Chondrocyte (in vitro differentiated cells): ENCODE measurements around the gene USP49. TPM values are rescaled to one million over a fixed set of nuclear protein-coding genes. Genes with fewer than 3 reads are reported as not detected.
A peak's percentile ranks its signal among the peaks of the same experiment; 100 is the strongest.

Experiments
- DNase-seq: peaks from one replicate; pipeline ENCODE4 v3.0.0; 2021; ENCODE audit warnings: mixed read lengths, low spot score
- H3K27ac Mint-ChIP-seq: one replicate; pipeline ENCODE4 v1.8.0; 2021; ENCODE audit warnings: mild to moderate bottlenecking, moderate library complexity, mixed read lengths; ENCODE audit not compliant: unreplicated experiment
- H3K27me3 Mint-ChIP-seq: 2 replicates; pipeline ENCODE4 v1.8.0; 2021; ENCODE audit warnings: low read depth, mixed read lengths
- H3K36me3 Mint-ChIP-seq: 2 replicates; pipeline ENCODE4 v1.8.0; 2021; ENCODE audit warnings: low read depth, mixed read lengths
- H3K4me1 Mint-ChIP-seq: 2 replicates; pipeline ENCODE4 v1.8.0; 2021; ENCODE audit warnings: low read depth, mild to moderate bottlenecking, mixed read lengths
- H3K4me3 Mint-ChIP-seq: one replicate; pipeline ENCODE4 v1.8.0; 2021; ENCODE audit warnings: mild to moderate bottlenecking, moderate library complexity, mixed read lengths; ENCODE audit not compliant: unreplicated experiment
- H3K9me3 Mint-ChIP-seq: 2 replicates; pipeline ENCODE4 v1.8.0; 2021; ENCODE audit warnings: low read depth, mixed read lengths
- total RNA-seq: library from RNA; stranded (reverse); gene quantifications from 3 replicates; pipeline ENCODE4 v1.2.1, GENCODE V29; 2021
- TF ChIP-seq, protein P1 (sequence below): fragments of 200-600 bp; sonication (generic); IDR thresholded peaks from 2 replicates; pipeline ENCODE4 v1.5.0; 2021; ENCODE audit warnings: antibody characterized with exemption, mild to moderate bottlenecking, moderate library complexity

USP49 gene
- total RNA-seq, 1 donor from 2014 or later: 3.5 TPM

DNA sequence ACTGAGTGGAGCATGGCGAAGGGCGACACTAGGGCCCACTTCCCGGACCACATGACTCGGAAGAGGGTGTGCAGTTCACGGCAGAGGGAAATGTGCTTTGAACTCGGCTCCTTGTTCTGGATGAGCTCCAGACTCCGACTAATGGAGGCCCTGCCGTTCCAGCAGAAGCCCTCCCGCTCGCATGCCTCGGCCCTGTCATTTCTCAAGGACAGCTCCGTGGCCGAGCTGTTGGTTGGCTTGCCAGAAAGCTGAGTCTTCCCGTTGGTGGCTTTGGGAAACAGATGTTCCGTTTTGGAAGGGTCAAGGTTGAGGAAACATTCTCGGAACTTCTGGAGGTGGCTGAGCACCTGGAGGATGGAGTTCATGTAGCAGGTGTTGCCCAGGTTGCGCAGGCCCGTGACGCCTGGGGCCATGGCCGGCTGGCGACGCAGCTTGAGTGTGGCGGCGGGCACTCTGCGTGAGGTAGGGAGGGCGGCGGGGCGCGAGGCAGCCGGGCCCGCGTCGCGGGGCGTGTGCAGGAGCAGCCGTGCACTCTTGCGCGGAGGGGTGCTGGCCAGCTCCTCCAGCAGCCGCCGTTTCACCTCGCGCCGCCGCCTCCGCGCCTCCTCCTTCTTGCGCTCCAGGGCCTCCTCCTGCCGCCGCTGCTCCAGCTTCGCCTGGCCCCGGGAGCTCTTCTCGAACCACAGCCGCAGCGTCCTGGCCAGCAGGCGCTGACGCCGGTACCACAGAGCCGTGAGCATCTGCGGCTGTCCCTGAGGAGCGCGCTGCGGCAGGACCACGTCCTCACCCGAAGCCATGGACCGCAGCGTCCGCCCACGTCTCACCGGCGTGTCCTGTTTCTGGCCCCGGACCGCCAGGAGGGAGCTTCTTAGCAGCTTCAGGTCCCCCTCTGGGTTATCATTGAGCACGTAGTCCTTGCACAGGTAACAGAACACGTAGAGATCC lies 89.1 kb downstream of the USP49 start:
- H3K9me3 Mint-ChIP-seq: no peaks in the 10 kb centered on the region
- H3K27ac Mint-ChIP-seq: no peak overlapping the region
- H3K36me3 Mint-ChIP-seq: peaks cover 2% of the 10 kb centered on the region
- TF ChIP-seq, protein P1, sequence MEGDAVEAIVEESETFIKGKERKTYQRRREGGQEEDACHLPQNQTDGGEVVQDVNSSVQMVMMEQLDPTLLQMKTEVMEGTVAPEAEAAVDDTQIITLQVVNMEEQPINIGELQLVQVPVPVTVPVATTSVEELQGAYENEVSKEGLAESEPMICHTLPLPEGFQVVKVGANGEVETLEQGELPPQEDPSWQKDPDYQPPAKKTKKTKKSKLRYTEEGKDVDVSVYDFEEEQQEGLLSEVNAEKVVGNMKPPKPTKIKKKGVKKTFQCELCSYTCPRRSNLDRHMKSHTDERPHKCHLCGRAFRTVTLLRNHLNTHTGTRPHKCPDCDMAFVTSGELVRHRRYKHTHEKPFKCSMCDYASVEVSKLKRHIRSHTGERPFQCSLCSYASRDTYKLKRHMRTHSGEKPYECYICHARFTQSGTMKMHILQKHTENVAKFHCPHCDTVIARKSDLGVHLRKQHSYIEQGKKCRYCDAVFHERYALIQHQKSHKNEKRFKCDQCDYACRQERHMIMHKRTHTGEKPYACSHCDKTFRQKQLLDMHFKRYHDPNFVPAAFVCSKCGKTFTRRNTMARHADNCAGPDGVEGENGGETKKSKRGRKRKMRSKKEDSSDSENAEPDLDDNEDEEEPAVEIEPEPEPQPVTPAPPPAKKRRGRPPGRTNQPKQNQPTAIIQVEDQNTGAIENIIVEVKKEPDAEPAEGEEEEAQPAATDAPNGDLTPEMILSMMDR: no peak
- DNase-seq: no peak
- H3K4me3 Mint-ChIP-seq: no peak overlapping the region
- no peaks in the 10 kb centered on the region for H3K4me1 Mint-ChIP-seq
- H3K27me3 Mint-ChIP-seq: no peaks in the 10 kb centered on the region

DNA sequence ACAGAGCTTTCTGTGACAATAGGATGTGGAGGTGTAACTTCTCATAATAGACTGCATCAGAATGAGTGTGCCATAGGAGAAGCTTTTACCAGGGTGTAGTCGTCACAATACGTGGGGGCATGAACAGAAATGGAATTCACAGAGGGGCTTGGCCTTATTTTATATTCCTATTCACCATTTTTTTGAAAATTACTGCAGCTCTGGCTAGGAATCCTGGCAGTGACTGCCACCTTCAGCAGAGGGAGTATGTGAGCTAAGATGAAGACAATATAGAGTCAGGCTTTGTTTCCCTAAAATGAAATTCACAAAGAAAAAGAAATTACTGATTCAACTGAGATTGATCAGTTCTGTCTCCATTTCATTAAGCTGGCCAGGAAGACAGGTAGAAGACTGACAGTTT lies 93.8 kb downstream of the USP49 start:
- no peak for DNase-seq
- H3K4me3 Mint-ChIP-seq: no peak overlapping the region

DNA sequence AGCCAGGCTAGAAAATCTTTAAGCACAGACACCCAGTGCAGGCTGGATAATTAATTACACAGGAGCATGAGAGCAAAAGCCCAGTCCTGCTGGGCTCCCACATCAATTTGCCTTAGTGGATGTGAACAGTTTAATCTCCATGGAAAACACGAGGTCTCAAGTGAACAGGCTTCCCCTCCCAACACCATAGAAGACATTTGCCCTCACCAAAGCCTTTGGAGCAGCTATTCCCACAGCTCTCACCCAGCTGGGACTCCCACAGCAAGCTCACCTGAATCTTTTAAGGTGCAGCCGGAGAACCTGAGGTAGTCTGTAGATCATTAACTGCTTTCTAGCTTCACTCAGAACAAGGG lies 95.6 kb downstream of the USP49 start:
- no peak overlapping the region for H3K27ac Mint-ChIP-seq

More for the DNA sequence above, 93.8 kb downstream of the USP49 start:
- H3K4me1 Mint-ChIP-seq: no peaks in the 10 kb centered on the region
- H3K27ac Mint-ChIP-seq: no peak overlapping the region
- TF ChIP-seq, protein P1: peak; percentile 82
- H3K9me3 Mint-ChIP-seq: no peaks in the 10 kb centered on the region
- peaks cover 4% of the 10 kb centered on the region for H3K36me3 Mint-ChIP-seq
- no peaks in the 10 kb centered on the region for H3K27me3 Mint-ChIP-seq

DNA sequence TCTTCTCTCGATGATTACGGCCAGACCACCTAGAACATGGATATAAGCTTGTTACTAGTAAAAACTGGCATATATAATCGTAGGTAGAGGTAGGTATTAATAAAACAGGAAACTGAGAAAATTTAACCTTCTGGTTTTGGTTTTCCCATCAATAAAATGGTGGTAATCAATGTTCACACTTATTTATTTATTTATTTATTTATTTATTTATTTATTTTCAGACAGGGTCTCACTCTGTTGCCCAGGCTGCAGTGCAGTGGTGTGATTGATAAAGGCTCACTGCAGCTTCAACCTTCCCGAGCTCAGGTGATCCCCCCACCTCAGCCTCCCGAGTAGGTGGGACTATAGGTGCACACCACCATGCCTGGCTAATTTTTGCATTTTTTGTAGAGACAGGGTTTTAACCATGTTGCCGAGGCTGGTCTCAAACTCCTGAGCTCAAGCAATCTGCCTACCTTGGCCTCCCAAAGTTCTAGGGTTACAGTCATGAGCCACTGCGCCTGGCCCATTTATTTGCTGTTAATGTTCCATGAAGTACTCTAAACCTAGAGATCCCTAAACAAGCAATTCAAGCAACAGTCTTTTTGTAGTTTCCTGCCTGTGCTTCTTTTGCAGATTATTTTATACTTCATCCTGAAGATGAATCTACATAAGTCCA lies 96.1 kb downstream of the USP49 start:
- no peaks in the 10 kb centered on the region for H3K9me3 Mint-ChIP-seq
- no peak for DNase-seq
- no peaks in the 10 kb centered on the region for H3K4me1 Mint-ChIP-seq
- H3K27ac Mint-ChIP-seq: no peak overlapping the region
- peaks cover 2% of the 10 kb centered on the region for H3K36me3 Mint-ChIP-seq
- no peaks in the 10 kb centered on the region for H3K27me3 Mint-ChIP-seq
- TF ChIP-seq, protein P1: no peak
- H3K4me3 Mint-ChIP-seq: no peak overlapping the region

More for the DNA sequence above, 95.6 kb downstream of the USP49 start:
- Mint-ChIP-seq H3K9me3 (no peaks in the 10 kb centered on the region), H3K27me3 (no peaks in the 10 kb centered on the region), H3K4me3 (no peak overlapping the region), H3K4me1 (no peaks in the 10 kb centered on the region), H3K36me3 (peaks cover 2% of the 10 kb centered on the region)
- TF ChIP-seq, protein P1: no peak
- no peak for DNase-seq

DNA sequence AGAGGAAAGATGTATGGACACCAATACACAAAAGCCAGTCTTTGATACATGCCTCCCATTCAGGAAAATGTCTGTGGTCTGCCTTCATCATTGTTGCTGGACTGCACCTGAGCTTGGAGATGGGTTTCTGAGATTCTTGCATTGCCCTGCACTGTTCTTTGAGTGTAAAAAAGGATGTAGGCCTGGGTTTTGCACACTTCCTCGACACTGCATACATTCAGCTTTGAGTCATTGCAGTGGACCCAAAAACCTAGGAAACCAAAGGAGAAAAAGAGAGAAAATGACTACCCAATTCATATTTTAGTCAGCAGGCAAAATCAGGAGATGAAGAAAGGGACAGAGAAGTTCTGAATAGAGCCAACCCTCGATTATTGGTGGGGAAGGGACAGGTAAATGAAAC lies 98.7 kb downstream of the USP49 start:
- Mint-ChIP-seq H3K36me3 (peaks cover 2% of the 10 kb centered on the region), H3K27me3 (no peaks in the 10 kb centered on the region), H3K4me3 (no peak overlapping the region), H3K27ac (no peak overlapping the region), H3K9me3 (no peaks in the 10 kb centered on the region), H3K4me1 (peaks cover 5% of the 10 kb centered on the region)
- TF ChIP-seq, protein P1: no peak
- no peak for DNase-seq
